ENCODE measurements around the gene SIGLEC6. TPM values are rescaled to one million over a fixed set of nuclear protein-coding genes. Genes with fewer than 3 reads are reported as not detected.

Gene SIGLEC6
- total and polyA plus RNA-seq, 12 donors = 0.06 to 0.18 TPM; not detected in 10

- intact Hi-C loops (cut with DNase I) = no loop called here
- Histone ChIP-seq H3K9me3 (replicated peaks in 1 of 3) (no peaks in the 10 kb centered on the region), H3K36me3 (replicated peaks in 1 of 2) (no peaks in the 10 kb centered on the region), H3K27ac (no peak overlapping the region), H3K27me3 (no peaks in the 10 kb centered on the region), H3K4me1 (replicated peaks in 1 of 2) (no peaks in the 10 kb centered on the region), H3K4me3 (no peak overlapping the region)
- WGBS, 4 donors = 52 to 55% (median 53%) methylated on average over 5 of the region's 5 CpGs
- no peak for TF ChIP-seq CTCF (IDR thresholded peaks at IDR 0.05)
- no peak for TF ChIP-seq POLR2A (IDR thresholded peaks at IDR 0.05)
- DNase-seq = no peak
Observed at GRCh38 chr19:51548213-51548651, 16.8 kb upstream of the SIGLEC6 start.

- Histone ChIP-seq H3K4me3 (no peak overlapping the region), H3K27me3 (no peaks in the 10 kb centered on the region), H3K4me1 (replicated peaks in 1 of 2) (no peaks in the 10 kb centered on the region), H3K9me3 (replicated peaks in 1 of 3) (no peaks in the 10 kb centered on the region), H3K27ac (no peak overlapping the region), H3K36me3 (replicated peaks in 1 of 2) (no peaks in the 10 kb centered on the region)
- WGBS, 4 donors = 23 to 35% (median 29%) methylated on average over 7 of the region's 7 CpGs
- intact Hi-C loops (cut with DNase I) = no loop called here
- DNase-seq = no peak
- no peak for TF ChIP-seq CTCF (IDR thresholded peaks at IDR 0.05)
- no peak for TF ChIP-seq POLR2A (IDR thresholded peaks at IDR 0.05)
Observed at GRCh38 chr19:51547397-51548212, 16.1 kb upstream of the SIGLEC6 start.

GRCh38 chr19:51546650-51547396 lies 15.4 kb upstream of the SIGLEC6 start:
- TF ChIP-seq CTCF (IDR thresholded peaks at IDR 0.05) = no peak
- no peak for TF ChIP-seq POLR2A (IDR thresholded peaks at IDR 0.05)
- 33 to 36% (median 35%) methylated on average over 10 of the region's 10 CpGs for WGBS, 4 donors
- no peaks in the 10 kb centered on the region for H3K27me3 ChIP-seq

GRCh38 chr19:51546107-51546649 lies 14.7 kb upstream of the SIGLEC6 start:
- no peak for TF ChIP-seq POLR2A (IDR thresholded peaks at IDR 0.05)
- no peak for TF ChIP-seq CTCF (IDR thresholded peaks at IDR 0.05)
- intact Hi-C loops (cut with DNase I) = no loop called here
- 58 to 67% (median 62%) methylated on average over 3 to 5 of the region's 5 CpGs for WGBS, 4 donors
- Histone ChIP-seq H3K9me3 (replicated peaks in 1 of 3) (no peaks in the 10 kb centered on the region), H3K4me1 (replicated peaks in 1 of 2) (no peaks in the 10 kb centered on the region), H3K27me3 (no peaks in the 10 kb centered on the region), H3K4me3 (no peak overlapping the region), H3K36me3 (replicated peaks in 1 of 2) (no peaks in the 10 kb centered on the region), H3K27ac (no peak overlapping the region)
- no peak for DNase-seq

More at GRCh38 chr19:51546650-51547396, 15.4 kb upstream of the SIGLEC6 start:
- no peaks in the 10 kb centered on the region for H3K36me3 ChIP-seq (replicated peaks in 1 of 2)
- H3K9me3 ChIP-seq (replicated peaks in 1 of 3) = no peaks in the 10 kb centered on the region
- H3K27ac ChIP-seq = no peak overlapping the region
- DNase-seq = no peak
- no peak overlapping the region for H3K4me3 ChIP-seq
- no peaks in the 10 kb centered on the region for H3K4me1 ChIP-seq (replicated peaks in 1 of 2)
- intact Hi-C loops (cut with DNase I) = no loop called here
